Stimulated activated CD4-positive, alpha-beta T cell treated with anti-CD3 and anti-CD28 coated beads, Interleukin-2, amount 100 ng/mL, for 24 hours (primary cell): ENCODE results near the gene PIRT.

Source experiments
- DNase-seq, 2 donors: peaks; one replicate each; pipeline ENCODE4 v3.0.0-alpha.2; 2020

PIRT gene

GRCh38 chr17:10787306-10788045 is 50.4 kb downstream of the PIRT start:
- no peak for DNase-seq

GRCh38 chr17:10785295-10785694 is 52.6 kb downstream of the PIRT start:
- DNase-seq, result no peak

- DNase-seq, result no peak
These were observed 58.3 kb downstream of the PIRT start for GRCh38 chr17:10779609-10780008.

- no peak for DNase-seq
These were observed 60.0 kb downstream of the PIRT start for GRCh38 chr17:10777890-10778289.

GRCh38 chr17:10777131-10777807 is 60.6 kb downstream of the PIRT start:
- no peak for DNase-seq

GRCh38 chr17:10776381-10776780 is 61.5 kb downstream of the PIRT start:
- no peak for DNase-seq

GRCh38 chr17:10775740-10776356 is 62.0 kb downstream of the PIRT start:
- no peak for DNase-seq

GRCh38 chr17:10775058-10775457 is 62.8 kb downstream of the PIRT start:
- no peak for DNase-seq

- DNase-seq, result no peak
These were observed 64.5 kb downstream of the PIRT start for GRCh38 chr17:10773391-10773790.
